PC-3 (cell line): ENCODE results near the gene PCBP3.

Experiments
- EZH2 ChIP-seq: fragments of 300-600 bp; sonication (generic); IDR thresholded peaks from one replicate; pipeline ENCODE4 v1.6.1; 2017; ENCODE audit warnings: antibody characterized with exemption, mild to moderate bottlenecking, low read length; ENCODE audit not compliant: unreplicated experiment
- EZH2phosphoT487 ChIP-seq: fragments of 300-600 bp; sonication (generic); IDR thresholded peaks from 2 replicates; pipeline ENCODE4 v1.6.1; 2018; ENCODE audit warnings: mild to moderate bottlenecking, antibody characterized with exemption, low read length, borderline replicate concordance
- TF ChIP-seq, protein P1 (sequence below): fragments of 300-600 bp; sonication (generic); conservative IDR thresholded peaks from 2 replicates; pipeline ENCODE4 v1.5.1; 2017; ENCODE audit warnings: antibody characterized with exemption, low read depth, mild to moderate bottlenecking, low read length

DNA sequence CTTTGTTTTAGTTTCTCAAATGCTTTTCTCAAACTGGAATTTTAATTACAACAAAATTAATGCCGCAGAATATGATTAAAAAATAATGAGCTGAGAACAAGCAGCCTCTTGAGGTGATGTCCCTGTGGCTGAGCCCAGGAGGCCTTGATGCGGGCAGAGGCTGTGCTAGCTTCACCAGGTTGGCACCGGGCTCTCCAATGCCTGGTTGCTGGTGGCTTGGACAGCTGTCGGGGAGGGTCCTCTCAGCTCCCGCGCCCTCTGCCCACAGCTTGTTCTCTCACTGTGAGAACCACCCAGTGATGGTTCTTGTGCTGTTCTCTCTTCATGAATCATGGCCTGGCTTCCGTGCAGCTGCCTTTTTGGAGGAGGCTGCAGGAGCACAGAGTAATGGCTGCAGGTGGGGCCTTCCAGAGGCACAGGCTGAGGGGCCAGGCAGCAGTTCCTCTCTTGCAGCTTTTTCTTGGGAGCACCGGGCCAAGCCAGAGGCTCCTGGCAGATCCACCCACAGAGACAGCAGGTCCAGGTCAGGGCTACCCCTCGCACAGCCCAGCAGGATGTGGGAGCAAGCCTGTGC is 156.3 kb downstream of the PCBP3 start:
- TF ChIP-seq EZH2: no peak
- TF ChIP-seq, protein P1, sequence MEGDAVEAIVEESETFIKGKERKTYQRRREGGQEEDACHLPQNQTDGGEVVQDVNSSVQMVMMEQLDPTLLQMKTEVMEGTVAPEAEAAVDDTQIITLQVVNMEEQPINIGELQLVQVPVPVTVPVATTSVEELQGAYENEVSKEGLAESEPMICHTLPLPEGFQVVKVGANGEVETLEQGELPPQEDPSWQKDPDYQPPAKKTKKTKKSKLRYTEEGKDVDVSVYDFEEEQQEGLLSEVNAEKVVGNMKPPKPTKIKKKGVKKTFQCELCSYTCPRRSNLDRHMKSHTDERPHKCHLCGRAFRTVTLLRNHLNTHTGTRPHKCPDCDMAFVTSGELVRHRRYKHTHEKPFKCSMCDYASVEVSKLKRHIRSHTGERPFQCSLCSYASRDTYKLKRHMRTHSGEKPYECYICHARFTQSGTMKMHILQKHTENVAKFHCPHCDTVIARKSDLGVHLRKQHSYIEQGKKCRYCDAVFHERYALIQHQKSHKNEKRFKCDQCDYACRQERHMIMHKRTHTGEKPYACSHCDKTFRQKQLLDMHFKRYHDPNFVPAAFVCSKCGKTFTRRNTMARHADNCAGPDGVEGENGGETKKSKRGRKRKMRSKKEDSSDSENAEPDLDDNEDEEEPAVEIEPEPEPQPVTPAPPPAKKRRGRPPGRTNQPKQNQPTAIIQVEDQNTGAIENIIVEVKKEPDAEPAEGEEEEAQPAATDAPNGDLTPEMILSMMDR: no peak
- no peak for TF ChIP-seq EZH2phosphoT487
